HepG2 (cell line): ENCODE results near the gene NOL12. TPM values are rescaled to one million over a fixed set of nuclear protein-coding genes. Genes with fewer than 3 reads are reported as not detected.

Experiments
- AGO1 ChIP-seq: fragments of 200-400 bp; formaldehyde crosslinking; IDR thresholded peaks from 2 replicates; pipeline ENCODE4 v1.6.1; 2017; ENCODE audit warnings: mild to moderate bottlenecking, low read depth, low read length, moderate library complexity; ENCODE audit not compliant: poor library complexity, severe bottlenecking
- ARID3A ChIP-seq: IDR thresholded peaks from 2 replicates; pipeline ENCODE4 v1.6.1; 2012; ENCODE audit warnings: low read depth, low read length, improper control_type of control experiment
- CBFB ChIP-seq: sonication (generic); formaldehyde crosslinking; IDR thresholded peaks from 2 replicates; pipeline ENCODE4 v1.4.0; 2020; ENCODE audit warnings: missing genetic modification reagents
- CENPT ChIP-seq: sonication (generic); formaldehyde crosslinking; IDR thresholded peaks from 2 replicates; pipeline ENCODE4 v1.8.0; 2022; ENCODE audit warnings: low read depth, mild to moderate bottlenecking, moderate library complexity, missing genetic modification reagents
- ESRRA ChIP-seq: sonication (generic); formaldehyde crosslinking; IDR thresholded peaks from 2 replicates; pipeline ENCODE4 v1.5.1; 2020; ENCODE audit warnings: mild to moderate bottlenecking, low read depth, missing genetic modification reagents
- HNRNPK ChIP-seq: fragments of 200-400 bp; formaldehyde crosslinking; IDR thresholded peaks from 2 replicates; pipeline ENCODE4 v1.6.1; 2018; ENCODE audit warnings: low read length, low read depth, moderate library complexity, mild to moderate bottlenecking; ENCODE audit not compliant: poor library complexity, severe bottlenecking
- ISL2 ChIP-seq: sonication (generic); formaldehyde crosslinking; IDR thresholded peaks from 2 replicates; pipeline ENCODE4 v1.5.0; 2020; ENCODE audit warnings: missing genetic modification reagents
- SP140L ChIP-seq: sonication (generic); formaldehyde crosslinking; IDR thresholded peaks from 2 replicates; pipeline ENCODE4 v1.4.0; 2020; ENCODE audit warnings: missing genetic modification reagents, borderline replicate concordance
- TCF7 ChIP-seq: sonication (generic); IDR thresholded peaks from 2 replicates; pipeline ENCODE4 v1.6.1; 2016; ENCODE audit warnings: antibody characterized with exemption, low read depth
- ZFY ChIP-seq: sonication (generic); formaldehyde crosslinking; IDR thresholded peaks from 2 replicates; pipeline ENCODE4 v1.4.0; 2020; ENCODE audit warnings: missing genetic modification reagents
- ZNF3 ChIP-seq: IDR thresholded peaks from 2 replicates; pipeline ENCODE4 v1.7.0; 2017; ENCODE audit warnings: inconsistent platforms
- ZNF644 ChIP-seq: IDR thresholded peaks from 2 replicates; pipeline ENCODE4 v1.6.1; 2016; ENCODE audit warnings: low read depth
- ZNF773 ChIP-seq: sonication (generic); formaldehyde crosslinking; IDR thresholded peaks from 2 replicates; pipeline ENCODE4 v1.4.0; 2020; ENCODE audit warnings: missing genetic modification reagents, borderline replicate concordance
- ZNF878 ChIP-seq: sonication (generic); formaldehyde crosslinking; IDR thresholded peaks from 2 replicates; pipeline ENCODE4 v1.8.1; 2023; ENCODE audit warnings: mild to moderate bottlenecking, missing genetic modification reagents, moderate library complexity
- polyA plus RNA-seq, 8 experiments: library from polyadenylated mRNA; depleted of rRNA in 3 of 8; stranded (reverse) in 7 of 8; unstranded in 1 of 8; fragments of >200 nt; fragmentation: Illumina TruSeq in 4 of 8; extraction: Trizol in 4 of 8; gene quantifications; 2 replicates each; pipeline versions ENCODE4 v1.2.1 to v1.2.3, GENCODE V29; 2011 to 2016; ENCODE audit warnings: low read depth in 4 of 8, missing spikeins in 1 of 8, mixed read lengths in 1 of 8; ENCODE audit not compliant: insufficient read depth in 1 of 8
- total RNA-seq, 5 experiments: library from RNA; depleted of rRNA; stranded (reverse); fragments of >200 nt; fragmentation: Illumina TruSeq; extraction: Trizol; gene quantifications; 2 replicates each; pipeline ENCODE4 v1.2.3, GENCODE V29; 2016; ENCODE audit warnings: low read depth in 1 of 5
- TF ChIP-seq, protein P1 (sequence below), 2 experiments: sonication (generic) in 1 of 2; formaldehyde crosslinking in 1 of 2; IDR thresholded peaks; 2 replicates each; pipeline versions ENCODE4 v1.4.0 to v1.6.1; 2018 to 2020; ENCODE audit warnings: missing genetic modification reagents in 2 of 2, borderline replicate concordance in 1 of 2, low read depth in 1 of 2, mild to moderate bottlenecking in 1 of 2, missing biosample characterization in 1 of 2
- TF ChIP-seq, protein P2 (sequence below): sonication (generic); formaldehyde crosslinking; conservative IDR thresholded peaks from 2 replicates; pipeline ENCODE4 v1.4.0; 2020; ENCODE audit warnings: missing genetic modification reagents
- TF ChIP-seq, protein P3 (sequence below): sonication (generic); formaldehyde crosslinking; IDR thresholded peaks from 2 replicates; pipeline ENCODE4 v1.5.0; 2020; ENCODE audit warnings: missing genetic modification reagents
- TF ChIP-seq, protein P4 (sequence below): sonication (generic); formaldehyde crosslinking; conservative IDR thresholded peaks from 2 replicates; pipeline ENCODE4 v1.5.0; 2020; ENCODE audit warnings: missing genetic modification reagents
- TF ChIP-seq, protein P5 (sequence below): sonication (generic); formaldehyde crosslinking; IDR thresholded peaks from 2 replicates; pipeline ENCODE4 v1.5.1; 2020; ENCODE audit warnings: missing genetic modification reagents, mild to moderate bottlenecking, borderline replicate concordance

NOL12 gene
- total and polyA plus RNA-seq, 2 of the 13 experiments (the other 11 are each of a cell fraction or from before 2014, with no cell fraction given), result 14.3 to 31.4 TPM

- TF ChIP-seq, protein P1, sequence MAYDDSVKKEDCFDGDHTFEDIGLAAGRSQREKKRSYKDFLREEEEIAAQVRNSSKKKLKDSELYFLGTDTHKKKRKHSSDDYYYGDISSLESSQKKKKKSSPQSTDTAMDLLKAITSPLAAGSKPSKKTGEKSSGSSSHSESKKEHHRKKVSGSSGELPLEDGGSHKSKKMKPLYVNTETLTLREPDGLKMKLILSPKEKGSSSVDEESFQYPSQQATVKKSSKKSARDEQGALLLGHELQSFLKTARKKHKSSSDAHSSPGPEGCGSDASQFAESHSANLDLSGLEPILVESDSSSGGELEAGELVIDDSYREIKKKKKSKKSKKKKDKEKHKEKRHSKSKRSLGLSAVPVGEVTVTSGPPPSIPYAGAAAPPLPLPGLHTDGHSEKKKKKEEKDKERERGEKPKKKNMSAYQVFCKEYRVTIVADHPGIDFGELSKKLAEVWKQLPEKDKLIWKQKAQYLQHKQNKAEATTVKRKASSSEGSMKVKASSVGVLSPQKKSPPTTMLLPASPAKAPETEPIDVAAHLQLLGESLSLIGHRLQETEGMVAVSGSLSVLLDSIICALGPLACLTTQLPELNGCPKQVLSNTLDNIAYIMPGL (CRISPR knock-in tag; IDR thresholded peaks at IDR 0.05; ENCODE audit: borderline replicate concordance in 1 of 2, low read depth in 1 of 2), result no peak
- no peak for TF ChIP-seq ESRRA
- TF ChIP-seq ZNF773 (CRISPR knock-in tag), result no peak
- TF ChIP-seq ZFY (CRISPR knock-in tag), result peak; percentile 44; the same call in 1 of the 2 replicates
- TF ChIP-seq, protein P2, sequence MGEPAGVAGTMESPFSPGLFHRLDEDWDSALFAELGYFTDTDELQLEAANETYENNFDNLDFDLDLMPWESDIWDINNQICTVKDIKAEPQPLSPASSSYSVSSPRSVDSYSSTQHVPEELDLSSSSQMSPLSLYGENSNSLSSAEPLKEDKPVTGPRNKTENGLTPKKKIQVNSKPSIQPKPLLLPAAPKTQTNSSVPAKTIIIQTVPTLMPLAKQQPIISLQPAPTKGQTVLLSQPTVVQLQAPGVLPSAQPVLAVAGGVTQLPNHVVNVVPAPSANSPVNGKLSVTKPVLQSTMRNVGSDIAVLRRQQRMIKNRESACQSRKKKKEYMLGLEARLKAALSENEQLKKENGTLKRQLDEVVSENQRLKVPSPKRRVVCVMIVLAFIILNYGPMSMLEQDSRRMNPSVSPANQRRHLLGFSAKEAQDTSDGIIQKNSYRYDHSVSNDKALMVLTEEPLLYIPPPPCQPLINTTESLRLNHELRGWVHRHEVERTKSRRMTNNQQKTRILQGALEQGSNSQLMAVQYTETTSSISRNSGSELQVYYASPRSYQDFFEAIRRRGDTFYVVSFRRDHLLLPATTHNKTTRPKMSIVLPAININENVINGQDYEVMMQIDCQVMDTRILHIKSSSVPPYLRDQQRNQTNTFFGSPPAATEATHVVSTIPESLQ (CRISPR knock-in tag), result no peak
- TF ChIP-seq, protein P3, sequence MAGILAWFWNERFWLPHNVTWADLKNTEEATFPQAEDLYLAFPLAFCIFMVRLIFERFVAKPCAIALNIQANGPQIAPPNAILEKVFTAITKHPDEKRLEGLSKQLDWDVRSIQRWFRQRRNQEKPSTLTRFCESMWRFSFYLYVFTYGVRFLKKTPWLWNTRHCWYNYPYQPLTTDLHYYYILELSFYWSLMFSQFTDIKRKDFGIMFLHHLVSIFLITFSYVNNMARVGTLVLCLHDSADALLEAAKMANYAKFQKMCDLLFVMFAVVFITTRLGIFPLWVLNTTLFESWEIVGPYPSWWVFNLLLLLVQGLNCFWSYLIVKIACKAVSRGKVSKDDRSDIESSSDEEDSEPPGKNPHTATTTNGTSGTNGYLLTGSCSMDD, result no peak
- no peak for TF ChIP-seq ARID3A
- TF ChIP-seq CBFB (CRISPR knock-in tag), result no peak
- TF ChIP-seq TCF7, result no peak
- no peak for TF ChIP-seq ISL2 (CRISPR knock-in tag)
- TF ChIP-seq, protein P4, sequence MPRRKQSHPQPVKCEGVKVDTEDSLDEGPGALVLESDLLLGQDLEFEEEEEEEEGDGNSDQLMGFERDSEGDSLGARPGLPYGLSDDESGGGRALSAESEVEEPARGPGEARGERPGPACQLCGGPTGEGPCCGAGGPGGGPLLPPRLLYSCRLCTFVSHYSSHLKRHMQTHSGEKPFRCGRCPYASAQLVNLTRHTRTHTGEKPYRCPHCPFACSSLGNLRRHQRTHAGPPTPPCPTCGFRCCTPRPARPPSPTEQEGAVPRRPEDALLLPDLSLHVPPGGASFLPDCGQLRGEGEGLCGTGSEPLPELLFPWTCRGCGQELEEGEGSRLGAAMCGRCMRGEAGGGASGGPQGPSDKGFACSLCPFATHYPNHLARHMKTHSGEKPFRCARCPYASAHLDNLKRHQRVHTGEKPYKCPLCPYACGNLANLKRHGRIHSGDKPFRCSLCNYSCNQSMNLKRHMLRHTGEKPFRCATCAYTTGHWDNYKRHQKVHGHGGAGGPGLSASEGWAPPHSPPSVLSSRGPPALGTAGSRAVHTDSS (CRISPR knock-in tag), result no peak
- no peak for TF ChIP-seq AGO1
- no peak for TF ChIP-seq ZNF3
- no peak for TF ChIP-seq SP140L (CRISPR knock-in tag)
- no peak for TF ChIP-seq CENPT (CRISPR knock-in tag)
- TF ChIP-seq ZNF644 (CRISPR knock-in tag), result no peak
- no peak for TF ChIP-seq ZNF878 (CRISPR knock-in tag)
- TF ChIP-seq HNRNPK, result no peak
- TF ChIP-seq, protein P5, sequence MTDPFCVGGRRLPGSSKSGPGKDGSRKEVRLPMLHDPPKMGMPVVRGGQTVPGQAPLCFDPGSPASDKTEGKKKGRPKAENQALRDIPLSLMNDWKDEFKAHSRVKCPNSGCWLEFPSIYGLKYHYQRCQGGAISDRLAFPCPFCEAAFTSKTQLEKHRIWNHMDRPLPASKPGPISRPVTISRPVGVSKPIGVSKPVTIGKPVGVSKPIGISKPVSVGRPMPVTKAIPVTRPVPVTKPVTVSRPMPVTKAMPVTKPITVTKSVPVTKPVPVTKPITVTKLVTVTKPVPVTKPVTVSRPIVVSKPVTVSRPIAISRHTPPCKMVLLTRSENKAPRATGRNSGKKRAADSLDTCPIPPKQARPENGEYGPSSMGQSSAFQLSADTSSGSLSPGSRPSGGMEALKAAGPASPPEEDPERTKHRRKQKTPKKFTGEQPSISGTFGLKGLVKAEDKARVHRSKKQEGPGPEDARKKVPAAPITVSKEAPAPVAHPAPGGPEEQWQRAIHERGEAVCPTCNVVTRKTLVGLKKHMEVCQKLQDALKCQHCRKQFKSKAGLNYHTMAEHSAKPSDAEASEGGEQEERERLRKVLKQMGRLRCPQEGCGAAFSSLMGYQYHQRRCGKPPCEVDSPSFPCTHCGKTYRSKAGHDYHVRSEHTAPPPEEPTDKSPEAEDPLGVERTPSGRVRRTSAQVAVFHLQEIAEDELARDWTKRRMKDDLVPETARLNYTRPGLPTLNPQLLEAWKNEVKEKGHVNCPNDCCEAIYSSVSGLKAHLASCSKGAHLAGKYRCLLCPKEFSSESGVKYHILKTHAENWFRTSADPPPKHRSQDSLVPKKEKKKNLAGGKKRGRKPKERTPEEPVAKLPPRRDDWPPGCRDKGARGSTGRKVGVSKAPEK, result no peak
Observed at GRCh38 chr22:37741312-37741795, 55.2 kb downstream of the NOL12 start (continued).
